RPMI8226 (cell line): ENCODE measurements around the gene VPS37C.
A peak's percentile ranks its signal among the peaks of the same experiment; 100 is the strongest.
"Not testable (repeated sequence)": the region's sequence is repeated elsewhere in the genome, so short reads cannot be mapped to it uniquely, and the experiment has no call there.

Experiments used
- DNase-seq: peaks from one replicate; pipeline ENCODE4 v3.0.0-alpha.2; 2015

The VPS37C gene

DNA sequence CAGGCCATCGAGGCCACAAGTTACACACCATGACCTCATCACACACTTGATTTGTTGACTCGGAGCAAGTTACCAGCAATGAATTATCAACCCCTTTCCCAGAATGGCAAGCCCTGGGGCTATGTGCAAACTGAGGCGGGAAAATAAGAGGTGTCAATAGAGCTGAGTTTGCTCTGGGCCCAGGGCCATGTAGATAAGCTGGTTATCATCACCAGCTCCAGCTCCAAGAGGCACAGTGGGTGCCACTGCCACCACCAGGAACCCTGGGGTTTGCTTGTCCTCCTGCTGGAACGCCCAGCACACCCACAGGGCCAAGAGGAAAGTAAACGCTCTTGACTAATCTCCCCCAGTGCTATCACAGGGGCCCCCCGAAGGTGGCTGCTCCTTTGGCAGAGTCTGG, 13.0 kb upstream of the VPS37C start:
- no peak for DNase-seq

DNA sequence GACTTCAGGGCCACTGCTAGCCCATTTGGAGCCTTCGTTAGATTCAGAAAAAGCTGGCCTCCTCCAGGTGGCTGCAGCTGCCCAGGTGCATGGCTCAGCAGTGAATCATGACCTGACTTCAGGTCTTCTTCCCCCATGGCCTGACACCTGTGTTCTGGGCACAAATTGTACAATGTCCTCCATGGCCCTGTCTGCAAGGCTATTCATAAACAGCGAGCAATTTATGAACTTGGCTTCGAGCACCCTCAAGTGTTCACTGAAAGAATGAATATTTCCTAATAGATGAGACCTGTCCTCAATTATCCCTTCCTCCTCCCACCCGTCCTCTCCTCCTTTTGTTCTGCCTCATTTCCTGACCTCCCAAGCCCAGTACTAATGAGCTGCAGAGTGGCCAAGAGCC, 12.2 kb upstream of the VPS37C start:
- peak; percentile 89 for DNase-seq

DNA sequence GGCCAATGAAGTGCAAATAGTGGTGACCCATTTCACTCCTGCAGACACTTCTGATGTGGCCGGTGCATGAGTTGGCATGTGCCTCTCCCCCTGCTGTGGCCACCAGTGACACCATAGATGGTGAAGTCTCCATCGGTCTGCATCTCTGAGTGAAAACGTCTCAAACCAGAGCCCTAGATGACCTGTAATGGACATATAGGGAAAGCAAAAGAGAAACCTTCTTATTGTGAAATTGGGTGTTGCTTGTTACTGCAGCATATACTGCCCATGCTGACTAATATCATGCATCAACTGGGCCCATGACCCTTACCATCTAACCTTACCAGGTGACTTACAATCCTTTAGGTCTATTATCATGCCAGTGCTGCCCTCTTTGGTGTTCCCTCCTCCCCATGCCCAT, 11.7 kb upstream of the VPS37C start:
- DNase-seq = no peak

DNA sequence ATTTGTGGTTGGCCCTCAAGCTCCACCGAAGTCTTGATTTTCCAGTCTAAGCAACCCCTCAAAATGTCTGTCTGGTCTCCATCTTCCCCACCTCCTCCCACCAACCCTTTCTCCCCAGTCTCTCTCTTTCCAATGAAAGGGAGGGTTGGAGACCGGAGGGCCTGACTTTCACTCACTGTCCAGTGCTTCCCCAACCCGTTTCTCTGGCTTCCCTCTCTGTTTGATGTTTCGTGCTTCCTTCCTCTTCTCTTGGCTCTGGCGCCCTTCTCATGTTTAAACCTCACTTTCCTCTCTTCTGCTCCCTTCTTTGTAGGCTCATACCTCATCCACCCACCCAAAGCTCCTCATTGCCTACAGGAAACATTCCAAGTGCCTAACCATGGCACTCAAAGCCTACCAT, 11.1 kb upstream of the VPS37C start:
- DNase-seq = no peak

DNA sequence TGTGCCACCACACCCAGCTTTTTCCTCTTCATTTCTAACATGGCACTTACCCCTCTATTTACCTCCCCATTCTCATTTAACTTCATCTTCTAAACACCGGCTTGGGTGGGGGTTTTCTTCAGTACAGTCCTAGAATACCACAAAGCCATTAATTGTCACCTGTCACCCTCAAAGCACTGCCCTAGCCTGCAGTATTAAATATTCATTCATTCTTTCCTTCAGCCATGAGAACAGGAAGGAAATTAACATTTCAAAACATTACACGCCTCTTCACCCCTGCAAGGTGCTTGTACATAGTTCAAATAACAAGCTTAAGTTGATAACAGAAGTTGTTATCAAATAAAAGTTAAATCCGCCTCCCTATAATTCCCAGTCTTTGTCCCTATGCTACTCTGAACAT, 10.7 kb upstream of the VPS37C start:
- DNase-seq = no peak

DNA sequence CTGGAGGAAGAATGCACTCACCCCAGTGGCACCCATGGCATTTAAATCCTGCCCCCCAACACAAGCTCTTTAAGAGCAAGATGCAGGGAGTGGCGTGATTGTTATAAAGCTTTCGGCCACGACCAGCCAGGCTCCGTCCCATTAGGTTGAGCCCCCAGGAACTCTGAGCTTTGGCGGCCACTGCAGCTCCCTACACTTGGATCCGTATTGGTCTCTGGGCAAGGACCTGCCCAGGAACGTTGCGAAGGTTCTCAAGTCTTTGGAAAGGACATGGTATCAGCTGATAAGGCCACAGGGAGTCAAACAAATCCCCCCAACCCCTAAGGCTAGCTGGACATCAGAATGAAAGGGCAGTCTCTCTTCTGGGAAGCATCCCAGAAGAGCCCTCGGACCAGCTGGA, 9.3 kb upstream of the VPS37C start:
- DNase-seq = no peak

DNA sequence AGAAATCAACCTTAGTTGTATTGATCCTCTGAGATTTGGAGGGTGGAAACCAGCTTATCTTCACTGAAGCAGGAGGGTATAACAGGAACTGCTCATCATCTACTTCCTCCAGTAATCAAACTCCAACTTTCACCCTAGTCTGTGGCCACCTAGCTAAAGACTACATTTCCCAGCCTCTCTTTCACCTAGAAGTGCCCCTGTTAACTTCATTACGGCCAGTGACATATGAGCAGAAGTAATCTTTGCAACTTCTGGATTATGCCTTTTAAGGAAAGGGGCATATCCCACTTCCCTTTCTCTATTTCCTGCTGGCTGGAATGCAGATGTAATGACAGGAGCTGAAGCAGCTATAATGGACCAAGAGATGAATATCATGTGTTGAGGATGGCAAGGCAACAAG, 7.6 kb upstream of the VPS37C start:
- DNase-seq = no peak

DNA sequence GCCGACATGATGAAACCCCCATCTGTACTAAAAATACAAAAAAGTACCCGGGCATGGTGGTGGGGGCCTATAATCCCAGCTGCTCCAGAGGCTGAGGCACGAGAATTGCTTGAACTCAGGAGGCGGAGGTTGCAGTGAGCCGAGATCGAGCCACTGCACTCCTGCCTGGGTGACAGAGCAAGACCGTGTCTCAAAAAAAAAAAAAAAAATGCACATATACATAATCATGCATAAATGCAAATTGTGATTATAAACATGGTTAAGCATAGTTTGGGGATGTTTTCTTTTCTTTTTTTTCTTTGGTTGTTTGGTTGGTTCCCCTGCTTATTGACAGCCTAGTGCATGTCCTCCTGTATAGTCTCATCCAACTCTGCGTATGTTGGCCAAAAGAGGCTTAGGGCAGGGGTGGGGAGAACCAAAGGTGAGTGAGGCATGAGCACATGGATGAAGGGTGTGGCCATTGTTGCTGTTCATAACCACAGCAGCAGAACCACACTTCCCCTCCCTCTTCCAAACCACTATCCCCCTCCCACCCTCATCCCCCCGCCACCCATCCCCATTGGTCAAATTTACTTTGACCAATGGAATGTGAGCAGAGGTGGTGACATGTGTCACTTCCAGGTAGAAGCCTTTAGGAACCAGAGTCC, 6.9 kb upstream of the VPS37C start:
- no peak for DNase-seq

DNA sequence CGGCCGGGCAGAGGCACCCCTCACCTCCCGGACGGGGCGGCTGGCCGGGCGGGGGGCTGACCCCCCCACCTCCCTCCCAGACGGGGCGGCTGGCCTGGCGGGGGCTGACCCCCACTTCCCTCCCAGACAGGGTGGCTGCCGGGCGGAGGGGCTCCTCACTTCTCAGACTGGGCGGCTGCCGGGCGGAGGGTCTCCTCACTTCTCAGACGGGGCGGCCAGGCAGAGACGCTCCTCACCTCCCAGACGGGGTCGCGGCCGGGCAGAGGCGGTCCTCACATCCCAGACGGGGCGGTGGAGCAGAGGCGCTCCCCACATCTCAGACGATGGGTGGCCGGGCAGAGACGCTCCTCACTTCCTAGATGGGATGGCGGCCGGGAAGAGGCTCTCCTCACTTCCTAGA, 5.1 kb upstream of the VPS37C start:
- not testable (repeated sequence) for DNase-seq

DNA sequence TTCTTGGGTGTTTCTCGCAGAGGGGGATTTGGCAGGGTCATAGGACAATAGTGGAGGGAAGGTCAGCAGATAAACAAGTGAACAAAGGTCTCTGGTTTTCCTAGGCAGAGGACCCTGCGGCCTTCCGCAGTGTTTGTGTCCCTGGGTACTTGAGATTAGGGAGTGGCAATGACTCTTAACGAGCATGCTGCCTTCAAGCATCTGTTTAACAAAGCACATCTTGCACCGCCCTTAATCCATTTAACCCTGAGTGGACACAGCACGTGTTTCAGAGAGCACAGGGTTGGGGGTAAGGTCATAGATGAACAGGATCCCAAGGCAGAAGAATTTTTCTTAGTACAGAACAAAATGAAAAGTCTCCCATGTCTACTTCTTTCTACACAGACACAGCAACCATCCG, 4.6 kb upstream of the VPS37C start:
- not testable (repeated sequence) for DNase-seq

DNA sequence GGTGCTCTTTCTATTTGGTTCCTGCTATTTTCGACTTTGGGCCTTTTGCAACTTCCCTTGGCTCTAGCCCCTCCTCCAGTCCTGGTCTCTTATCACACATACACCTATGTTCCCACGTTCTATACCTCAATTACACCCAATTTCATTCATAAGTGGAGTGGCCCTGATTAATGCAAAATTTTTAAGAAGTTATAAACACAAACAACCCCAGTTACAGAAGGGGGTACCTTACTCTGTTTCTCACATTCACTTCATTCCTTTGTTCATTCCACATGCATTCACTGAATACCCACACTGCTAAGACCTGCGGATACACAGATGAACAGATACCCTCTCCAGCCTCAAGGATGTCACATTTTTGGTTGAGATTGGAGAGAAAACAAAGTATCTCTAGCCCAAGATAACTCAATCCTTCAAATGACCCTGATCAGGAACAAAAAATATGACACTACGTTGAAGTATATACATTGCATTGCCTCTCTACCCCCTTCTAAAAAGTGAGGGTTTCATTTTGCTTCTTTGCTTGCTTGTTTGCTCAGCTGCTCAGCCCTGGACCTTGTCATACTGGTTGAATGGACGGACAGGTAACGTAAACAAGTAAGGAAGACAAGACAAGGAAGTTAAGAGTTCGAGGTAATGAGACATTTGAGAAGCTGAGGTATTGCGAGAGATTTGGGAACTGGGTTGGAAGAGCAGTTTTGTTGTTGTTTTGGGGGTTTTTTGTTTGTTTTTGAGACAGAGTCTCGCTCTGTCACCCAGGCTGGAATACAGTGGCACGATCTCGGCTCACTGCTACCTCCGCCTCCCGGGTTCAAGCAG, 3.6 kb upstream of the VPS37C start:
- DNase-seq = no peak

DNA sequence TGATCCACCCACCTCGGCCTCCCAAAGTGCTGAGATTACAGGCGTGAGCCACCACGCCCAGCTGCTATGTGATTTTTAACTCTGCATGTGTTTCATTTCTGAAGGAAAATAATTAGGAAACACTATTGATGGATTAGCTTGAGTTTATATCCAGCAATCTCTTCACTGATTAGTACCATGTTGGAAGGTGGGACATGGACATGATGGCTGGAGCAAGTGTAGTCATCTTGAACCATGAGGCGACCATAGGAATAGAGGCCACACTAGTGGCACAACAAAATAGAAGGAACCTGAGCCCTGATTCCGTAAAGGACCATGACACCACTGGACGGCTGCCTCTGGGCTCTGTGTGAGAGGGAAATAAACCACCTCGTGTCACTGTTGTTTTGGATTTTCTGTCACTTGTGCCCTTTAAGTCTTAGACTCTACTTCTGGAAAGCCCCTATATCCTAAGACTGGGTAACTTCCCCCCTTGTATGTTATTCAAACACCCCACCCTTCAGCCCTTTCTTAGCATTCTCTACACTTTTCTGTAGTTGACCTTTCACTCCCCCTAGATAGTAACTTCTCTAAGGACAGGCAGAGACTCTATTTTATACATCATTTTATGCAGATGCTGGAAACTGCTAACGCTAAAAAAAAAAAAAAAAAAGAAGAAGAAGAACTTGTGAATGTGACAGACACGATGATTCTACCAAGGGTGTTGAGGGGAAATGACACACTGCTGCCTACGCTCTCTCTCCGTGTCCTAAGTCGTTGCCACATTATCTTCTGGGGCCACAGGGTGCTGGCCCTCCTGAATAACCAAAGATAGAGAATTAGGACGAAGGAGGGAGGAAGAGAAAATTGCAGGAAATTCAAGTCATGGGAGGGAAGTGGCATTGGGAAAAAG, 2.7 kb upstream of the VPS37C start:
- DNase-seq = no peak

DNA sequence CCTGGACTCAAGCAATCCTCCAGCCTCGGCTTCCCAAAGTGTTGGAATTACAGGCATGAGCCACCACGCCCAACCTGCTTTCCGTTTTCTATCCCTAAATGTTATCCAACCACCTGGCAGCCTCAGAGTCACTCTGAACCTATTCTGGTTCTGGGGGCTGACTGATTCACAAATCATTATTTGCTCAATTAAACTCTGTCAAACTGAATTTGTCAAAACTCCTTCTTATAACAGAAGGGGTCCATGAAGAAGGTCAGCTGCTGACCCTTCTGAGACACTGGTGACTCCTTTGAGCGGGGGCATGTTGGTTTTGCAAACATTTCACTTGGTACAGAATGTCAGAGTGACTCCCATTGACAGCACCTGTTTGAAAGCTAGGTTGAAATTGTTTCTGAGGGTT, 1.8 kb upstream of the VPS37C start:
- DNase-seq = no peak

DNA sequence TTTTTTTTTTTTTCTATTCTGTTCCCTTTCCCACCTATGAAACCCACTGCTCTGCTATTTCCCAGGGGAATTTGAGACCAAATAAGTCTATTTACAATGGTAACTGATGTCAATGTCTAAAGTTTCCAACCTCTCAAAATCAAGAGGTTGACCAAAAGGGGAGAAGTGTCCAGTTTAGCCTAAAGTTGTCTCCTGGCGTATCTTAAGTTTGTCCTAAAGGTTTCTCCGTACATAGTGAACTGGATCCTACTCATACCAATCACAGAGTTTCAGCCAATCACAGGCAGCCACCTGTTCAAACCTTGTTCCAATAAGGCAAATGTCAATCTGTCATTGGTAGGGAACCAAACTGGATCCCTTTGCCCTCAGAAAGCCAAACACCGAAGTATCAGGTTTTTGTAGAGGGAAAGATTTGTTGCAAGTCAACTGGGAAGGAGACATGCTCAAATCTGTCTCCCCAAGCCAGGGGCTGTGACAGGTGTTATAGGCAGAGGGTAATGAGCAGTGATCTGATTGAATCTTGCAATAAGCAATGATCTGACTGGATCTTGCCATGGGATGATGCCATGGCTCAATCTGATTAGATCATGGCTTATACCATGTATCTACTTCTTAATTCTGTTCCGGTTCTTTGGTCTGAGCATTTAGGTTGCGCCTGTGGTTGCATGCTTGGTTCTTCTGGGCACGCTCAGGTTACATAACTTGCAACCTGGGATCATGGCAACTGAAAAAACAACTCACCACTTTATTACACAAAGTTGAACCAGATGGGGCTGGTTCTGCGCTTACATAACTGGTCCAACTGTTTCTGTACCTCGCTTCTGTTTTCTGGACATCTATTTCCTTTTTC, 1.1 kb upstream of the VPS37C start:
- peak; percentile 62 for DNase-seq

DNA sequence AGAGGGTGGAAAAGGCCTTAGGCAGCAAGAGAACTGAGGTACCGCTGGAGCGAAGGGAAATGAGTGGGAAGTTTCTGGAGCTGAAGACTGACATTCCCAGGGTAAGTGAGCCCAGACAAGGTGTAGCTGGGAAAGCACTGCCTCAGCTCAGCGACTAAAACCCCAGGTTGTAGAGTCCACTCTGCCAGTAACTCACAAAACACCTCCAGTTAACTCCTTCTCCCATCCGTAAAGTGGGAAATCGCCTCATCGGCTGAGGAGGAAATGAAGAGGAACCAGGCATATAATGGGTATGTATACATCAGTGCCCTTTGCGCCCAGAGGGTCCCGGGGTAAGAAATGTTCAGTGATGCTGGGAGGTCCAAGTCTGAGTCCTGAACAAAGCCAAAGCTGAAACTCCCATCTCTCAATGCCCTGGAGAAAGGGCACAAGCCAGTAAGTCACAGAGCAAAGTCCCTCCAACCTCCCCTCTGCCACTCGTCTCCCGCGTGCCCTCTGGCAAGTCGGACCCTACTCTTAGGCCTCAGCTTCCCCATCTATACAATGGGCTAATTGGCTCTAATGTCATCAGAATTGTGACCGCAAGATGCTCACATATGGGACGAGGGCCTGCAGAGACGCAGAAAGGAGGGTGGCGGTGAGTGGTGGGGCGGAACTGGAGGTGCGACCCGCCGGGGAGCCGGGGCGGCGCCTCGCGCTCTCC, 588 bp downstream of the VPS37C start:
- DNase-seq = no peak

DNA sequence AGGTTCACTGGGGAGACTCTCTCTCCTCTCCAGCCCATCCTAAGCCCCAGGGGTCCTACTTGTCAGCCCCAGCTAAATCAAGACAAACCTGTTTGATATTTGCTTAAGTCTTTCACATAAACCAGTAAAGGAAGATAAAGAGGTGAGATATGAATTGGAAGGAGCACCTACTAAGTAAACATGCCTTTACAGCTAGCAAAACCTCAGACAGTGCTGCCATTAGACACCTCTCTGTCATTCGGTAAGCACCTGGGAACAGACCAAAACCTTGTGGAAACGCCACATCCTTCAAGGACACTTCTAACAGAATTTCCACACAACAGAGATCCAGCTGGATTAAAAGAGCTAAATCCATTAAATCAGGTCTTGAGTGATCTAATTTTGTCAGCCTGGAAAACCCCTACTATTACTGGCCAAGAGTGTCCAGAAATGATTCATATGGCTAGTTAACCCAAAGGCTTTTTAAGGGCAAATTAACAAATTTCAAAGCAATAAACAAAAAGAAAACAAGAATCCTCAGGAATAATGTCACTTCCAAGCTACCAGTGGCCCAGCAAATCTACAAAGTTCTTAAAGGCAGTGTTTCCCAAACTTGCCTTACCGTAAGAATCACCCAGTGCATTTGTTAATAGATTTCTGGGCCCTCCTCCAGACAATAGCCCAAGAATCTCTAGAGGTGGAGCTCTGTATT, 2.4 kb downstream of the VPS37C start:
- DNase-seq = no peak

DNA sequence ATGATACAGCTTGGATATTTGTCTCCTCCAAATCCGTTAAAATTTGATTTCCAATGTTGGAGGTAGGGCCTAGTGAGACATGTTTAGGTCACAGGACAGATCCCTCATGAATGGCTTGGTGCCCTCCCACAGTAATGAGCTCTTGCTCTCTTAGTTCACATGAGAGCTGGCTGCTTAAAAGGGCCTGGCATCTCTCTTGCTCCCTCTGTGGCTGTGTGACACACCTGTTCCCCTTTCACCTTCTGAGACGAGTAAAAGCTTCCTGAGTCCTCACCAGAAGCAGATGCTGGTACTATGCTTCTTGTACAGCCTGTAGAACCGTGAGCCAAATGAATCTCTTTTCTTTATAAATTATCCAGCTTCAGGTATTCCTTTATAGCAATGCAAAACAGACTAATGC, 3.5 kb downstream of the VPS37C start:
- DNase-seq = no peak

DNA sequence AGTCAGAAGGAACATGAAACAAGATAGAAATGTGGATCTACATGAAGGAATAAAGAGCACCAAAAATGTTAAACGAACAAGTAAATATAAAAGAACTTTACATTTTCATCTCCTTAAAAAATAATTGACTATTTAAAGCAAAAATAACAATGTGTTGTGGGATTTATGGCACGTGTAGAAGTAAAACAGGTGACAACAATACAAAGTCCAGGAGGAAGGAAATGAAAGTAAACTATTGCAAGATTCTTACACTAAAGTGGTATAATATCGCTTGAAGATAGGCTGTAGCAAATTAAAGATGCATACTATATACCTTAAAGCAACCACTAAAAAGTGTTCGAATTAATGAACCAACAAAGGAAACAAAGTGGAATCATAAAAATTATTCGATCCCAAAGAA, 5.5 kb downstream of the VPS37C start:
- DNase-seq = no peak

DNA sequence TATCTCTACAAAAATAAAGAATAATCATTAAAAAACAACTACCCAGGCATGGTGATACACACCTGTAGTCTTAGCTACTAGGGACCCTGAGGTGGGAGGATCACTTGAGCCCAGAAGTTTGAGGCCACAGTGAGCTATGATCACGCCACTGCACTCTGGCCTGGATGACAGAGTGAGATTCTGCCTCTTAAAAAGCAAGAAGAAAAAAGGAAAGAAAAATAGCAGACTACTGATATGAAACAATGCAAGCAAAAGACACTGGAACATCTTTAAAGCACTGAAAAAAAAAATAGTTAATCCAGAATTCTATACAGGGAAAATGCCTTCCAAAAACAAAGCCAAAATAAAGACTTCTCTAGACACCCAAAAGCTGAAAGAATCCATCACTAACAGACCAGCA, 5.9 kb downstream of the VPS37C start:
- no peak for DNase-seq

DNA sequence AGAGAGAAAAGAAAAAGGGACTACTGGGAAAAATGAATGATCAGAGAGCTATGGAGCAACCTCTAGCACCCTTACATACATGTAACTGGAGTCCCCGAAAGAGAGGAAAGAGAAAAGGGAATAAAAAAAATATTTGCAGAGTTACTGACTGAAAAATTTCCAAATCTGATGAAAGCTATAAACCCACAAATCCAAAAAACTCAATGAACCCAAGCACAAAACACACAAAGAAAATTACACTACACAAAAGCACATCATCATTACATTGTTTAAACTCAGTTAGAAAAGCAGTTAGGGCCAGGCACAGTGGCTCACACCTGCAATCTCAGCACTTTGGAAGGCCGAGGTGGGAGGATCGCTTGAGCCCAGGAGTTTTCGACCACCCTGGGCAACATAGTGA, 6.7 kb downstream of the VPS37C start:
- DNase-seq = no peak

DNA sequence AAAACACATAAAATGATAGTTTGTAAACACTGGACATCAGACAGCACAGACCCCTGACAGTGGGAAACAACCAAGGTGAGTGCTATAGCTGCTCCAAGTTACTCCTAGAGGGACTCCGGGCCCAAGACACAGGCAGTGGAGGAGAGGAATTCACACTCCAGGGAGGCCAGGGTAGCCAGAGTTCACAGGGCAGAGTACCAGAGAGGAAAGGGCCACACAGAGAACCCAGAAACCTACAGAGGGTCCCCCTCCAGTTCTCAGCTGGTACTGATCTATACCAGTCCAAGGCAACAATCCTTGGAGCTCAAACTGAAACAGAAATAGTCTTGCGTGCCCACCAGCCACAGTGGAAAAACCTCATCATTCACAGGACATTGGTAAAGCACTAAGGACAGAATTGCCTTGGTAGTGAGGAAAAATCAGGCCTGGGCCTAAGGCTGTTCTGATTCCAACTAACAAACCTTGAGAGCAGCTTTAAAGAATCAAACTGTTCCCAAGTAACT, 7.6 kb downstream of the VPS37C start:
- DNase-seq = no peak
